Muscle of arm (tissue), 12 donors: ENCODE data around the gene AGBL1. TPM values are rescaled to one million over a fixed set of nuclear protein-coding genes. Genes with fewer than 3 reads are reported as not detected.

Experiments
- DNase-seq: peaks from one replicate; pipeline ENCODE4 v3.0.0-alpha.2; 2013
- polyA plus RNA-seq, 12 donors: library from polyadenylated mRNA; unstranded; fragments of 120-200 nt; gene quantifications; one replicate each; pipeline ENCODE4 v1.2.1, GENCODE V29; 2013; ENCODE audit not compliant: insufficient read length in 12 of 12

The AGBL1 gene
- polyA plus RNA-seq, 12 donors = 3.0 to 30.7 (median 18.7) TPM; not detected in 1

- DNase-seq = no peak
Measured at GRCh38 chr15:86706813-86707212, 627.1 kb downstream of the AGBL1 start.

GRCh38 chr15:86711476-86711875 lies 631.8 kb downstream of the AGBL1 start:
- DNase-seq = no peak

- no peak for DNase-seq
Measured at GRCh38 chr15:86714241-86714640, 634.6 kb downstream of the AGBL1 start.

GRCh38 chr15:86725628-86726027 lies 646.0 kb downstream of the AGBL1 start:
- DNase-seq = no peak

GRCh38 chr15:86735247-86736040 lies 655.8 kb downstream of the AGBL1 start:
- no peak for DNase-seq

- no peak for DNase-seq
Measured at GRCh38 chr15:86741917-86742316, 662.2 kb downstream of the AGBL1 start.

GRCh38 chr15:86743283-86743903 lies 663.7 kb downstream of the AGBL1 start:
- no peak for DNase-seq

- no peak for DNase-seq
Measured at GRCh38 chr15:86744198-86744780, 664.6 kb downstream of the AGBL1 start.

- no peak for DNase-seq
Measured at GRCh38 chr15:86751116-86751515, 671.4 kb downstream of the AGBL1 start.

- DNase-seq = no peak
Measured at GRCh38 chr15:86754846-86755245, 675.2 kb downstream of the AGBL1 start.

- DNase-seq = no peak
Measured at GRCh38 chr15:86756688-86757087, 677.0 kb downstream of the AGBL1 start.

GRCh38 chr15:86759800-86760523 lies 680.3 kb downstream of the AGBL1 start:
- no peak for DNase-seq

GRCh38 chr15:86762874-86763273 lies 683.2 kb downstream of the AGBL1 start:
- DNase-seq = no peak

GRCh38 chr15:86764021-86764420 lies 684.4 kb downstream of the AGBL1 start:
- no peak for DNase-seq

GRCh38 chr15:86765281-86765680 lies 685.6 kb downstream of the AGBL1 start:
- DNase-seq = no peak

GRCh38 chr15:86772369-86773059 lies 692.8 kb downstream of the AGBL1 start:
- no peak for DNase-seq

- DNase-seq = no peak
Measured at GRCh38 chr15:86773736-86774135, 694.1 kb downstream of the AGBL1 start.

- no peak for DNase-seq
Measured at GRCh38 chr15:86776145-86776544, 696.5 kb downstream of the AGBL1 start.

GRCh38 chr15:86796521-86796920 lies 716.9 kb downstream of the AGBL1 start:
- DNase-seq = no peak

GRCh38 chr15:86797135-86797534 lies 717.5 kb downstream of the AGBL1 start:
- DNase-seq = no peak

GRCh38 chr15:86799226-86799625 lies 719.6 kb downstream of the AGBL1 start:
- DNase-seq = no peak

- DNase-seq = no peak
Measured at GRCh38 chr15:86802244-86802643, 722.6 kb downstream of the AGBL1 start.
